A549 treated with CORT108297 at 1 μM for 4 hours (cell line): Measurements from ENCODE around the gene GJC2. TPM values are rescaled to one million over a fixed set of nuclear protein-coding genes. Genes with fewer than 3 reads are reported as not detected.

Experiments
- total RNA-seq: library from RNA; stranded (reverse); fragments of 200-300 nt; extraction: Qiagen RNA extraction; gene quantifications from 5 replicates; pipeline ENCODE4 v1.2.3, GENCODE V29; 2022

The GJC2 gene
- total RNA-seq, result 0.20 to 0.64 TPM (median 0.49 TPM) in 5 replicates

GRCh38 chr1:228149406-228150119, at the start of gene GJC2:
Gene GJC2, plus strand, starts transcription at chr1:228149930. Its CDS starts 7,829 bp downstream, at chr1:228157759.

DNA sequence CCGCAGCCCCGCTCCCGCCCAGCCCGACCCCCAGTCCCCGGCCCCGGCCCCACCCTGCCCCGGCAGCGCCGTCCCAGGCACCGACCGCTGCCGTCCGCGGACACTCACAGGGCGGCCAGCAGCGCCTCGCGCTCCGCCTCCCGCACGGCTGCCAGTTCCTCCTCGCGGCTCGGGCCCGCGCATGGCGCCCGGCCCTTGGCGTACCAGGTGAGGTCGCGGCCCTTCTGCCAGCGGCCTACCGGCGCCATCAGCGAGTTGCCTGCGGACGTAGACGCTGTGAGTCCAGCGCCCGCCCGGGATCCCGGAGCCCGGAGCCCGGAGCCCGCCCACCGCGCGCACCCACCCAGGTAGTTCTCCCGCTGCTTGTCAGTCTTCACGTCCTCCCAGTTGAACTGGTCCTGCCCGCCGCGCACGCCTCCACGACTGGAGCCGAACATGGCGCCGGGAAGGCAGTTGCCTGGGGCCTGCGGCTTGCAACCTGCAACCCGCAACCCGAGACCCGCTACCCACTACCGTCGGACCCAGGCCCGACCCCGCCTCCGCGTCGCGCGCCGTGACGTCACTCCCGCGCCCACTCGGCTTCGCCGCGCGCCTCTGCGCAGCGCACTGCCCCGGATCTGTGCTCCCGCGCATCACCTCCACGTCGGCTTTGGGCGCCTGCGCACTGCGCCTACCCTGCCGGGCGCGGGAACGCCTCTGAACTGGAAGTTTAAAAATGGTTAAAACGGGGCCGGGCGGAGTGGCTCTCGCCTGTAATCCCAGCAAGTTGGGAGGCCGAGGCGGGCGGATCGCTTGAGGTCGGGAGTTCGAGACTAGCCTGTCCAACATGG, 46.7 kb upstream of the GJC2 start, which contains the start of gene C1orf35:
C1orf35 (minus strand) TSS at position 535 of the 830 bp plus-strand sequence; CDS start at position 437, 98 bp downstream.

GRCh38 chr1:228109073-228109961, 40.4 kb upstream of the GJC2 start, which contains the start of gene MRPL55:
Gene MRPL55, minus strand, starts transcription at chr1:228109299. Its CDS starts 1,039 bp downstream, at chr1:228108260.

GRCh38 chr1:228139931-228140723, 9.6 kb upstream of the GJC2 start, which contains the start of gene GUK1:
Gene GUK1, plus strand, starts transcription at chr1:228140279. Its CDS starts 24 bp downstream, at chr1:228140303.

DNA sequence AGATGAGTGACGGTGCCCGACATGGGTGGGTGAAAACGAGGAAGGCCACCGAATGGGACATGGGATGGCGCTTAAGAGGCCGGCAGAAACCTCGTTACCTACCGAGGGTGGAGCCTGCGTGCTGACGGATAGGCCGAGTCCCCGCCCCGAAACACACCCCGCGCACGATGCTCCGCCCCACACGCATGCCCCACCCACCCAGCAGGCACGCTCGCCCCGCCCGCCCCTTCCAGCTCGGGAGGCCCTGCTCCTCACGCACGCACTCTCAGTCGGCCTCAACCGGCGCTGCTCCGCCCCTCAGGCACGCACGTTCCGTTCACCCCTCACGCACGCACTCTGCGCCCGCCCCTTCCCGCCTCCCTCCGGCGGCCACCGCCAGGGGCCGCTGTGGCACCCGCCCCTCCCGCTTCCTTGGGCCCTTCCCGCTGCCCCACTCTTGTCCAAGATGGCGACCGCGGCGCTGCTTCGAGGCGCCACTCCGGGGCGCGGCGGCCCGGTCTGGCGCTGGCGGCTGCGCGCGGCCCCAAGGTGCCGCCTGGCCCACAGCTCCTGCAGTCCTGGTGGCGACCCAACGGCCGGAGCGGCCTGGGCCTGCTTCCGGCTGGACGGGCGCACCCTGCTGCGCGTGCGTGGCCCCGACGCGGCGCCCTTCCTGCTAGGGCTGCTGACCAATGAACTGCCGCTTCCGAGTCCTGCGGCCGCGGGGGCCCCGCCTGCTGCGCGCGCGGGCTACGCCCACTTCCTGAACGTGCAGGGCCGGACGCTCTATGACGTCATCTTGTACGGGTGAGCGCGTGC, 15.8 kb downstream of the GJC2 start, which contains the start of gene IBA57:
IBA57 (plus strand) TSS at position 433 of the 798 bp plus-strand sequence; CDS start at position 446, 13 bp downstream.

DNA sequence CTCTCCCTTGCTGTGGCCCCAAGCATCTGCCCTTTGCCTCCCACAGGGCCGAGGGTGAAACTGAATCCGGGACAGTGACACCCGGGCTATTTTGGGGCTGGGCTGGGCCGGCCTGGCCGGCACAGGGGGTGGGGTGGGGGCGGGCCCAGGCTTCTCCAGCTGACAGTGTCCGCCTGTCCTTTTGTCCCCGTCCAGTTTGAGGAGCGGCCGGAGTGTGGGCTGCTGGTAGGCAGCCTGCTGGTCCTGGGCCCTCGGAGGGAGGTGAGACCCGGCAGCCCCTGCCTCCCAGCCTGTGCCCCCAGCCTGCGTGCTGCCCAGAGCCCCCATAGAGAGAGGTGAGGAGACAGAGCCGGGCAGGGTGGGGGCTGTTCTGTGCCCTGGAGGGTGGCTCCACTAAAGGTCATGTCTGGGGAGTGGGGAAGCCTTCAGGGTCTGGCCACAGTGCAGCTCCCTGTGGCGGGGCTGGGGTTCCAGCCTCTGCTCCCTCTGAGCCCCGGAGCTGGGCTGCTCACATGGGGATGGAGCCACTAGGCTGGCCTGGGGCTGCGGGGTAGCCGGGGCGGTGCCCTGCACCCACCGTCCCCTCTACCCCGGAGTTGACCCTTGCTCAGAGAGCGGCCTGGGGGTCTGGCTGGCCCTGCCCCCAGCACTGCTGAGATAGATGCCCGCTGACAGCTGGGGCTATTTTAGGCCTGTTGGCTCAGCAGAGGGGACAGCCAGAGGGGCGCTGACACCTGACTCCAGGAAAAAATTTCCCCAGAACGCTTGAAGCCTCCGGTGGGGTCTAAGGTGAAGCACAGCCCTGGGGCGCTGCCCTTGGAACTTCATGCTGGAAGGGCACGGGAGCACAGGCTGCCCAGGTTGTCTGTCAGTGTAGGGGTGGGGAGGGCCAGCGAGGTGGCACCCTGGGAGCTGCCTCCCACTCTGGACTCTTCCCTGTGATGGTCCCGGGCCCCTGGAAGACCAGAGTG, 58.4 kb downstream of the GJC2 start, which contains the start of gene OBSCN:
OBSCN (plus strand) TSS at position 194 of the 971 bp plus-strand sequence. CDS start 3,740 bp downstream, outside the sequence.

Other genes starting within 250 kb of the GJC2 start
- 6.5 to 10.7 TPM (median 8.7 TPM) in 5 replicates for gene WNT9A, start 202.0 kb upstream of the GJC2 start, total RNA-seq
- 0.02 to 0.03 TPM in 2 of 5 replicates, not detected in the others for gene WNT3A, start 142.9 kb upstream of the GJC2 start, total RNA-seq
- gene ARF1, start 67.2 kb upstream of the GJC2 start, total RNA-seq, result 383 to 456 TPM (median 450 TPM) in 5 replicates
- 28.4 to 39.8 TPM (median 38.3 TPM) in 5 replicates for gene C1orf35, start 46.6 kb upstream of the GJC2 start, total RNA-seq
- gene MRPL55, start 40.6 kb upstream of the GJC2 start, total RNA-seq, result 64.4 to 94.2 TPM (median 90.6 TPM) in 5 replicates
- gene GUK1, start 9.7 kb upstream of the GJC2 start, total RNA-seq, result 114 to 161 TPM (median 158 TPM) in 5 replicates
- 2.9 to 6.8 TPM (median 5.6 TPM) in 5 replicates for gene IBA57, start 15.9 kb downstream of the GJC2 start, total RNA-seq
- 3.6 to 6.4 TPM (median 5.8 TPM) in 5 replicates for gene OBSCN, start 58.1 kb downstream of the GJC2 start, total RNA-seq